WTC11 (cell line): Measurements from ENCODE around the gene ZNHIT2. TPM values are rescaled to one million over a fixed set of nuclear protein-coding genes. Genes with fewer than 3 reads are reported as not detected.

Experiments
- ATAC-seq: fragments of 200-7000 bp; cut with Tn5 transposase; 2 replicates; pipeline ENCODE4 v1.10.0; 2021; ENCODE audit warnings: mild to moderate bottlenecking, moderate library complexity
- CTCF ChIA-PET: fragments of 300-600 bp; sonication (Branson Sonifier 250); formaldehyde crosslinking; loops from one replicate; lab custom pipeline; 2021; ENCODE audit warnings: antibody characterized with exemption; lab: Charles Lee
- POLR2A ChIA-PET: fragments of 350-600 bp; sonication (Branson Sonifier 250); formaldehyde crosslinking; loops from one replicate; lab custom pipeline; 2021; ENCODE audit warnings: antibody characterized with exemption; lab: Charles Lee
- DNase-seq: peaks from one replicate; pipeline ENCODE4 v3.0.0; 2021; ENCODE audit warnings: low spot score
- H3K27ac Mint-ChIP-seq: 2 replicates; pipeline ENCODE4 v1.8.0; 2021; ENCODE audit warnings: mixed read lengths
- H3K27me3 Mint-ChIP-seq: 2 replicates; pipeline ENCODE4 v1.8.0; 2021; ENCODE audit warnings: low read depth, mild to moderate bottlenecking, moderate library complexity, mixed read lengths
- H3K36me3 Mint-ChIP-seq: 2 replicates; pipeline ENCODE4 v1.8.0; 2021; ENCODE audit warnings: mixed read lengths
- H3K4me1 Mint-ChIP-seq: 2 replicates; pipeline ENCODE4 v1.8.0; 2022; ENCODE audit warnings: mixed read lengths
- H3K4me3 Mint-ChIP-seq: 2 replicates; pipeline ENCODE4 v1.8.0; 2021; ENCODE audit warnings: mild to moderate bottlenecking, moderate library complexity, mixed read lengths
- H3K9me3 Mint-ChIP-seq: 2 replicates; pipeline ENCODE4 v1.8.0; 2021; ENCODE audit warnings: mixed read lengths
- CREM ChIP-seq: sonication (generic); formaldehyde crosslinking; IDR thresholded peaks from 2 replicates; pipeline ENCODE4 v1.8.1; 2022; ENCODE audit warnings: mild to moderate bottlenecking, missing genetic modification reagents, moderate library complexity
- E2F5 ChIP-seq: sonication (generic); formaldehyde crosslinking; IDR thresholded peaks from 2 replicates; pipeline ENCODE4 v1.8.1; 2022; ENCODE audit warnings: mild to moderate bottlenecking, moderate library complexity, missing genetic modification reagents
- FOXJ3 ChIP-seq: sonication (generic); formaldehyde crosslinking; IDR thresholded peaks from 2 replicates; pipeline ENCODE4 v1.9.0; 2021; ENCODE audit warnings: missing genetic modification reagents, mild to moderate bottlenecking, borderline replicate concordance
- FOXP1 ChIP-seq: sonication (generic); formaldehyde crosslinking; IDR thresholded peaks from 2 replicates; pipeline ENCODE4 v1.8.0; 2022; ENCODE audit warnings: missing genetic modification reagents, mild to moderate bottlenecking, moderate library complexity, borderline replicate concordance
- GABPB1 ChIP-seq: sonication (generic); formaldehyde crosslinking; IDR thresholded peaks from 2 replicates; pipeline ENCODE4 v1.8.1; 2023; ENCODE audit warnings: mild to moderate bottlenecking, missing genetic modification reagents
- IRF2 ChIP-seq: sonication (generic); formaldehyde crosslinking; IDR thresholded peaks from 2 replicates; pipeline ENCODE4 v1.8.0; 2022; ENCODE audit warnings: low read depth, missing genetic modification reagents, borderline replicate concordance
- JAZF1 ChIP-seq: fragments of 250-450 bp; sonication (Bioruptor Pico); IDR thresholded peaks from 2 replicates; pipeline ENCODE4 v1.9.0; 2021; ENCODE audit warnings: moderate library complexity, mild to moderate bottlenecking, inconsistent platforms
- KAT7 ChIP-seq: sonication (generic); formaldehyde crosslinking; IDR thresholded peaks from 2 replicates; pipeline ENCODE4 v1.8.1; 2023; ENCODE audit warnings: missing genetic modification reagents, mild to moderate bottlenecking, borderline replicate concordance
- NFATC4 ChIP-seq: fragments of 250-450 bp; sonication (Bioruptor Pico); IDR thresholded peaks from 2 replicates; pipeline ENCODE4 v1.9.0; 2021; ENCODE audit warnings: mild to moderate bottlenecking
- NFYB ChIP-seq: sonication (generic); formaldehyde crosslinking; conservative IDR thresholded peaks from 2 replicates; pipeline ENCODE4 v1.8.0; 2022; ENCODE audit warnings: low read depth, missing genetic modification reagents
- OVOL2 ChIP-seq: fragments of 250-450 bp; sonication (Bioruptor Pico); IDR thresholded peaks from 2 replicates; pipeline ENCODE4 v1.9.0; 2021; ENCODE audit warnings: mild to moderate bottlenecking, borderline replicate concordance
- ZNF138 ChIP-seq: sonication (generic); formaldehyde crosslinking; conservative IDR thresholded peaks from 2 replicates; pipeline ENCODE4 v1.8.1; 2022; ENCODE audit warnings: mild to moderate bottlenecking, moderate library complexity, missing genetic modification reagents
- ZNF281 ChIP-seq: sonication (generic); formaldehyde crosslinking; IDR thresholded peaks from 2 replicates; pipeline ENCODE4 v1.8.0; 2023; ENCODE audit warnings: mild to moderate bottlenecking, missing genetic modification reagents
- total RNA-seq: library from RNA; stranded (reverse); gene quantifications from 3 replicates; pipeline ENCODE4 v1.2.3, GENCODE V29; 2021
- TF ChIP-seq, protein P1 (sequence below): sonication (generic); formaldehyde crosslinking; IDR thresholded peaks from 2 replicates; pipeline ENCODE4 v1.8.0; 2022; ENCODE audit warnings: mild to moderate bottlenecking, missing genetic modification reagents
- TF ChIP-seq, protein P2 (sequence below): fragments of 250-450 bp; sonication (Bioruptor Pico); IDR thresholded peaks from 2 replicates; pipeline ENCODE4 v1.9.0; 2021; ENCODE audit warnings: mild to moderate bottlenecking

The ZNHIT2 gene
- total RNA-seq, 1 experiment from 2014 or later: 16.7 TPM

- CTCF ChIA-PET: interaction anchor here (3.2 kb wide), 1 partner anchor 12 kb away, joined by 12 read pairs; no protein-coding TSS in a partner anchor
- ATAC-seq: no peak
- H3K27me3 Mint-ChIP-seq: peaks cover 31% of the 10 kb centered on the region
- H3K27ac Mint-ChIP-seq: no peak overlapping the region
- peaks cover 16% of the 10 kb centered on the region for H3K9me3 Mint-ChIP-seq
- H3K4me3 Mint-ChIP-seq: no peak overlapping the region
- H3K36me3 Mint-ChIP-seq: no peaks in the 10 kb centered on the region
- TF ChIP-seq FOXP1: no peak
- no peak for TF ChIP-seq NFATC4 (CRISPR knock-in tag)
- TF ChIP-seq E2F5: no peak
- TF ChIP-seq, all 79 proteins: peak for 0
- no peaks in the 10 kb centered on the region for H3K4me1 Mint-ChIP-seq
- DNase-seq: no peak
- POLR2A ChIA-PET: no interaction called here
Measured at GRCh38 chr11:65147352-65148075, 30.0 kb upstream of the ZNHIT2 start.

DNA sequence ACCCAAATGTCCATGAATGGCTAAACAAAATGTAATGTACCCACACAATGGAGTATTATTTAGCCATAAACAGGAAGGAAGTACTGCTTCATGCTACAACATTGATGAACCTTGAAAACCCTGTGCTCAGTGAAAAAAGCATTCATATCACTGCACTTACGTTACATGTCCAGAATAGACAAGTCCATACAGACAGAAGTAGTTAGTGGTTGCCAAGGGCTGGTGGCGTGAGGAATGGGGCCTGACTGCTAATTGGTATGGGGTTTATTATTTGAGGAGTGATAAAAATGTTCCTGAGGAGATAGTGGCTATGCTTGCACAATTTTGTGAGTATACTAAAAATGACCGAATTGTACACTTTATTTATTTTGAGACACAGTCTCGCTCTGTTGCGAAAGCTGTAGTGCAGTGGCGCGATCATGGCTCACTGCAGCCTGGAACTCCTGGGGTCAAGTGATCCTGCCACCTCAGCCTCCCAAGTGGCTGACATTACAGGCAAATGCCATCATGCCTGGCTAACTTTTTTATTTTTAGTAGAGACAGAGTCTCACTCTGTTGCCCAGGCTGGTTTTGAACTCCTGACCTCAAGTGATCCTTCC lies 24.5 kb upstream of the ZNHIT2 start:
- H3K36me3 Mint-ChIP-seq: no peaks in the 10 kb centered on the region
- H3K4me3 Mint-ChIP-seq: no peak overlapping the region
- ChIA-PET POLR2A (no interaction called here), CTCF (no interaction called here)
- no peak overlapping the region for H3K27ac Mint-ChIP-seq
- no peak for DNase-seq
- TF ChIP-seq KAT7 (CRISPR knock-in tag) (no peak), JAZF1 (no peak), FOXJ3 (CRISPR knock-in tag) (no peak), NFYB (CRISPR knock-in tag) (no peak), IRF2 (CRISPR knock-in tag) (no peak), GABPB1 (CRISPR knock-in tag) (no peak), CREM (CRISPR knock-in tag) (no peak), ZNF281 (CRISPR knock-in tag) (no peak), OVOL2 (CRISPR knock-in tag) (no peak), ZNF138 (no peak)
- TF ChIP-seq, protein P1, sequence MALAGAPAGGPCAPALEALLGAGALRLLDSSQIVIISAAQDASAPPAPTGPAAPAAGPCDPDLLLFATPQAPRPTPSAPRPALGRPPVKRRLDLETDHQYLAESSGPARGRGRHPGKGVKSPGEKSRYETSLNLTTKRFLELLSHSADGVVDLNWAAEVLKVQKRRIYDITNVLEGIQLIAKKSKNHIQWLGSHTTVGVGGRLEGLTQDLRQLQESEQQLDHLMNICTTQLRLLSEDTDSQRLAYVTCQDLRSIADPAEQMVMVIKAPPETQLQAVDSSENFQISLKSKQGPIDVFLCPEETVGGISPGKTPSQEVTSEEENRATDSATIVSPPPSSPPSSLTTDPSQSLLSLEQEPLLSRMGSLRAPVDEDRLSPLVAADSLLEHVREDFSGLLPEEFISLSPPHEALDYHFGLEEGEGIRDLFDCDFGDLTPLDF (CRISPR knock-in tag): no peak
- TF ChIP-seq, protein P2, sequence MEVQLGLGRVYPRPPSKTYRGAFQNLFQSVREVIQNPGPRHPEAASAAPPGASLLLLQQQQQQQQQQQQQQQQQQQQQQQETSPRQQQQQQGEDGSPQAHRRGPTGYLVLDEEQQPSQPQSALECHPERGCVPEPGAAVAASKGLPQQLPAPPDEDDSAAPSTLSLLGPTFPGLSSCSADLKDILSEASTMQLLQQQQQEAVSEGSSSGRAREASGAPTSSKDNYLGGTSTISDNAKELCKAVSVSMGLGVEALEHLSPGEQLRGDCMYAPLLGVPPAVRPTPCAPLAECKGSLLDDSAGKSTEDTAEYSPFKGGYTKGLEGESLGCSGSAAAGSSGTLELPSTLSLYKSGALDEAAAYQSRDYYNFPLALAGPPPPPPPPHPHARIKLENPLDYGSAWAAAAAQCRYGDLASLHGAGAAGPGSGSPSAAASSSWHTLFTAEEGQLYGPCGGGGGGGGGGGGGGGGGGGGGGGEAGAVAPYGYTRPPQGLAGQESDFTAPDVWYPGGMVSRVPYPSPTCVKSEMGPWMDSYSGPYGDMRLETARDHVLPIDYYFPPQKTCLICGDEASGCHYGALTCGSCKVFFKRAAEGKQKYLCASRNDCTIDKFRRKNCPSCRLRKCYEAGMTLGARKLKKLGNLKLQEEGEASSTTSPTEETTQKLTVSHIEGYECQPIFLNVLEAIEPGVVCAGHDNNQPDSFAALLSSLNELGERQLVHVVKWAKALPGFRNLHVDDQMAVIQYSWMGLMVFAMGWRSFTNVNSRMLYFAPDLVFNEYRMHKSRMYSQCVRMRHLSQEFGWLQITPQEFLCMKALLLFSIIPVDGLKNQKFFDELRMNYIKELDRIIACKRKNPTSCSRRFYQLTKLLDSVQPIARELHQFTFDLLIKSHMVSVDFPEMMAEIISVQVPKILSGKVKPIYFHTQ (CRISPR knock-in tag): no peak
- H3K27me3 Mint-ChIP-seq: peaks cover 16% of the 10 kb centered on the region
- no peaks in the 10 kb centered on the region for H3K4me1 Mint-ChIP-seq
- no peak for ATAC-seq
- H3K9me3 Mint-ChIP-seq: peaks cover 10% of the 10 kb centered on the region
